Fibroblast of lung (primary cell): ENCODE results near the gene GAB1. TPM values are rescaled to one million over a fixed set of nuclear protein-coding genes. Genes with fewer than 3 reads are reported as not detected.

Experiments
- DNase-seq, 2 donors: peaks; one replicate each; pipeline versions ENCODE4 v3.0.0 to v3.0.0-alpha.2; 2010; ENCODE audit warnings: low read depth in 2 of 2
- H2AFZ ChIP-seq: 2 replicates; pipeline ENCODE4 v1.5.1; 2012; ENCODE audit warnings: low read length, control low read depth, inconsistent platforms
- H3K27ac ChIP-seq: 2 replicates; pipeline ENCODE4 v1.5.1; 2011; ENCODE audit warnings: low read length, control low read depth; ENCODE audit not compliant: insufficient read depth
- H3K27me3 ChIP-seq: 2 replicates; pipeline ENCODE4 v1.5.1; 2011; ENCODE audit warnings: mild to moderate bottlenecking, low read length; ENCODE audit not compliant: control insufficient read depth, insufficient read depth
- H3K36me3 ChIP-seq: 2 replicates; pipeline ENCODE4 v1.5.1; 2011; ENCODE audit warnings: low read length; ENCODE audit not compliant: control insufficient read depth, insufficient read depth
- H3K4me1 ChIP-seq: 2 replicates; pipeline ENCODE4 v1.5.1; 2011; ENCODE audit warnings: low read length; ENCODE audit not compliant: control insufficient read depth, insufficient read depth; ENCODE audit errors: extremely low read depth
- H3K4me2 ChIP-seq: 2 replicates; pipeline ENCODE4 v1.5.1; 2011; ENCODE audit warnings: low read length, control low read depth; ENCODE audit not compliant: insufficient read depth; ENCODE audit errors: extremely low read depth
- H3K4me3 ChIP-seq, 4 experiments: fragments of 200-600 bp in 1 of 4; sonication (generic) in 1 of 4; replicated peaks in 1 of 4; 2 replicates each; pipeline ENCODE4 v1.5.1; 2011 to 2016; ENCODE audit warnings: low read length in 4 of 4, low read depth in 3 of 4, mild to moderate bottlenecking in 3 of 4, control low read depth in 2 of 4, inconsistent platforms in 1 of 4, mixed read lengths in 1 of 4; ENCODE audit not compliant: insufficient read depth in 1 of 4; ENCODE audit errors: control extremely low read depth in 1 of 4
- H3K79me2 ChIP-seq: 2 replicates; pipeline ENCODE4 v1.5.1; 2012; ENCODE audit warnings: mild to moderate bottlenecking, low read length, inconsistent platforms; ENCODE audit not compliant: control insufficient read depth, insufficient read depth
- H3K9ac ChIP-seq: 2 replicates; pipeline ENCODE4 v1.5.1; 2011; ENCODE audit warnings: mild to moderate bottlenecking, low read length, control low read depth; ENCODE audit not compliant: insufficient read depth
- H3K9me3 ChIP-seq: 2 replicates; pipeline ENCODE4 v1.5.1; 2012; ENCODE audit warnings: low read depth, low read length; ENCODE audit not compliant: control insufficient read depth, insufficient read depth
- H4K20me1 ChIP-seq: 2 replicates; pipeline ENCODE4 v1.5.1; 2011; ENCODE audit warnings: low read length; ENCODE audit not compliant: control insufficient read depth, insufficient read depth; ENCODE audit errors: extremely low read depth
- EZH2 ChIP-seq: IDR thresholded peaks from 2 replicates; pipeline ENCODE4 v1.5.1; 2012; ENCODE audit warnings: low read length, control low read depth, mild to moderate bottlenecking; ENCODE audit errors: missing control alignments
- polyA plus RNA-seq, 2 donors: library from polyadenylated mRNA; depleted of rRNA in 1 of 2; stranded (reverse) in 1 of 2; unstranded in 1 of 2; fragments of >200 nt; gene quantifications; 2 replicates each; pipeline ENCODE4 v1.2.1, GENCODE V29; 2011 to 2012; ENCODE audit warnings: missing spikeins in 1 of 2
- total RNA-seq: library from RNA; depleted of rRNA; stranded (reverse); fragments of >200 nt; gene quantifications from 2 replicates; pipeline ENCODE4 v1.2.1, GENCODE V29; 2014
- TF ChIP-seq, protein P1 (sequence below), 2 donors: IDR thresholded peaks in 1 of 2; conservative IDR thresholded peaks in 1 of 2; 1 replicate in 1 of 2; 2 replicates in 1 of 2; pipeline ENCODE4 v1.5.1; 2011 to 2012; ENCODE audit warnings: low read length in 2 of 2, control low read depth in 1 of 2, inconsistent platforms in 1 of 2, low read depth in 1 of 2, mild to moderate bottlenecking in 1 of 2

GAB1 gene
- total and polyA plus RNA-seq, 2 donors (not counting 1 experiment from before 2014, with no cell fraction given) = 10.6 to 18.0 TPM

DNA sequence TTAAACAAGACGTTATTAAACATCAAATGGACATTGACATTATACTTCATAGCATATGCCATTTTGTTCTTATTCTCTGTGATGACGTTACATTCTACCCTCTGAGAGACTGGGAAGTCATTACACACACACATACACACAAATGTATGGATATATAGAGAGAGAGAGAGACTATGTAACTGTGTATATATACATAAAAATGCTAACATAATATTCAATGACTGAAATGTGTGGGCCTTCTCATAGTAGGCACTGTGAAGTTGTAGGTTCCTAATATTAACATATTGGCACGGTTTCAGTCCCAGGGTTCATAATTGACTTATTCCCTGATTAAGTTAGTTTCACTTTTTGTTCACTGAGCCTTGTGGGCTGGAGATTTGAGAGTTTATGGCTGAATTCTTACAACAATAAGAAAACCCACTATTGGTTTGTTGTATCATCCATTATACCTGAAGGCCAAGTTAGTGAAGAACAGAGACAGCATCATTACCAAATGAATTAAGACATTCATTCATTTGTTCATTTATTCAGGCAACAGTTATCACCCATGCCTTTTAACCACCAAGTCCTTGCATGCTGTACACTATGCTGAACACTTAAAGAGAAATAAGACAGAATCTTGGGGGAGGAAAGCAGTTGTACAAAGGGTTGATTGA is 68.5 kb downstream of the GAB1 start:
- Histone ChIP-seq H3K4me2 (peak overlapping the region; percentile 41), H2AFZ (no peak overlapping the region), H3K79me2 (peaks cover 4% of the 10 kb centered on the region), H3K27me3 (no peaks in the 10 kb centered on the region), H3K36me3 (no peaks in the 10 kb centered on the region), H3K9ac (no peak overlapping the region), H3K4me1 (peaks cover 11% of the 10 kb centered on the region), H4K20me1 (no peaks in the 10 kb centered on the region), H3K9me3 (no peaks in the 10 kb centered on the region), H3K4me3 (no peak overlapping the region), H3K27ac (no peak overlapping the region)
- DNase-seq = no peak
- no peak for TF ChIP-seq EZH2
- TF ChIP-seq, protein P1, sequence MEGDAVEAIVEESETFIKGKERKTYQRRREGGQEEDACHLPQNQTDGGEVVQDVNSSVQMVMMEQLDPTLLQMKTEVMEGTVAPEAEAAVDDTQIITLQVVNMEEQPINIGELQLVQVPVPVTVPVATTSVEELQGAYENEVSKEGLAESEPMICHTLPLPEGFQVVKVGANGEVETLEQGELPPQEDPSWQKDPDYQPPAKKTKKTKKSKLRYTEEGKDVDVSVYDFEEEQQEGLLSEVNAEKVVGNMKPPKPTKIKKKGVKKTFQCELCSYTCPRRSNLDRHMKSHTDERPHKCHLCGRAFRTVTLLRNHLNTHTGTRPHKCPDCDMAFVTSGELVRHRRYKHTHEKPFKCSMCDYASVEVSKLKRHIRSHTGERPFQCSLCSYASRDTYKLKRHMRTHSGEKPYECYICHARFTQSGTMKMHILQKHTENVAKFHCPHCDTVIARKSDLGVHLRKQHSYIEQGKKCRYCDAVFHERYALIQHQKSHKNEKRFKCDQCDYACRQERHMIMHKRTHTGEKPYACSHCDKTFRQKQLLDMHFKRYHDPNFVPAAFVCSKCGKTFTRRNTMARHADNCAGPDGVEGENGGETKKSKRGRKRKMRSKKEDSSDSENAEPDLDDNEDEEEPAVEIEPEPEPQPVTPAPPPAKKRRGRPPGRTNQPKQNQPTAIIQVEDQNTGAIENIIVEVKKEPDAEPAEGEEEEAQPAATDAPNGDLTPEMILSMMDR (conservative IDR thresholded peaks at IDR 0.05 in 1 of 2, IDR thresholded peaks at IDR 0.05 in 1 of 2; ENCODE audit: low read depth in 1 of 2, low read length in 2 of 2) = no peak

DNA sequence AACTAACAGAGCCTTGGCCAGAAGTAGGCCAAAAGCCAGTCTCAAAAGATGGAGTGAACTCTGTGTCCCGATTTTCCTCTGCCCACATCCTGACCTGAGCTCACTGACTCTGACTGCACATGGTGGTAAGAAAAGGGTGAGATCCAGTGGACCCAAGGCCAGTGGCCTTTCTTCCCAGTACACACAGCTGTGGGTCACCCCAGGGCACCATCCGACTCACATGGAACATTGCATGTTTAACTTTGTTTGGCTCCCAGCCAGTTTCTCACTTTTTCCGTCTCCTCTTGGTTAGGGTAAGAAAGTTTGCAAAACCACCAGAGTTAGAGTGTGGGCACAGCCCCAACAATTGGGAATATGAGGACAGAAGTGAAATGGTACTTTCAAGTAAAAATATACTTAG is 69.8 kb downstream of the GAB1 start:
- peak; percentile 61 to 96 for DNase-seq
- peak overlapping the region; percentile 6 for H3K4me2 ChIP-seq
- H3K4me1 ChIP-seq = peaks cover 14% of the 10 kb centered on the region
- no peaks in the 10 kb centered on the region for H3K9me3 ChIP-seq
- no peaks in the 10 kb centered on the region for H4K20me1 ChIP-seq
- no peaks in the 10 kb centered on the region for H3K36me3 ChIP-seq
- no peak overlapping the region for H3K4me3 ChIP-seq
- no peak overlapping the region for H2AFZ ChIP-seq
- H3K79me2 ChIP-seq = peaks cover 4% of the 10 kb centered on the region
- no peaks in the 10 kb centered on the region for H3K27me3 ChIP-seq
- H3K9ac ChIP-seq = no peak overlapping the region
- TF ChIP-seq EZH2 = no peak
- TF ChIP-seq, protein P1 (conservative IDR thresholded peaks at IDR 0.05 in 1 of 2, IDR thresholded peaks at IDR 0.05 in 1 of 2; ENCODE audit: low read depth in 1 of 2, low read length in 2 of 2) = no peak
- H3K27ac ChIP-seq = no peak overlapping the region

DNA sequence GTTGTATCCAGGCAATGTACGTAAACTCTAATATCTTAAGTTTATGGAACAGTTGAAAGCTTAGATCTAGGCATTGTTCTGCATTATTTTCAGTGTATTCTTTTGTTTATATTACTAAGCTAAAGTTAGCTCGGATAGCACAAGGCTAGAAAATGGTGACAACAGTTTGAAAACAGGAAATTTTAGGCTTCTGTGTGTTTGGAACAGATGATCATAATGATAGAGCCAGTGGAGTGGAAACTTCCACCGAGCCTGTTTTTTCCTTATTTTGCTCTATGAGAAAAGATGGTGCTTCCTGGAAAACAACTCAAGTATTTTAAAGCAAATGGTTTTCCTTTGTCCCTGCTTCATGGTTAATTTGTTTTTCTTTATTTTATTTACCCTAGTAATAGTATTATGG is 70.8 kb downstream of the GAB1 start:
- Histone ChIP-seq H4K20me1 (no peaks in the 10 kb centered on the region), H2AFZ (no peak overlapping the region), H3K36me3 (no peaks in the 10 kb centered on the region), H3K27ac (no peak overlapping the region), H3K79me2 (peaks cover 2% of the 10 kb centered on the region), H3K9me3 (no peaks in the 10 kb centered on the region), H3K27me3 (no peaks in the 10 kb centered on the region), H3K4me1 (peaks cover 16% of the 10 kb centered on the region), H3K4me3 (no peak overlapping the region), H3K4me2 (no peak overlapping the region), H3K9ac (no peak overlapping the region)
- no peak for TF ChIP-seq EZH2
- TF ChIP-seq, protein P1 (conservative IDR thresholded peaks at IDR 0.05 in 1 of 2, IDR thresholded peaks at IDR 0.05 in 1 of 2; ENCODE audit: low read depth in 1 of 2, low read length in 2 of 2) = no peak
- peak in 1 of 2 donors; percentile 20 for DNase-seq
